Neural cell (in vitro differentiated cells): ENCODE data around the gene SERGEF. TPM values are rescaled to one million over a fixed set of nuclear protein-coding genes. Genes with fewer than 3 reads are reported as not detected.

ENCODE experiments used
- H2AFZ ChIP-seq: fragments of 200-600, 300-800 bp; sonication (generic), shearing (Covaris generic); 2 replicates; pipeline ENCODE4 v1.6.0; 2014; ENCODE audit warnings: low read depth, mild to moderate bottlenecking, antibody characterized with exemption, low read length, moderate library complexity
- H3F3A ChIP-seq: fragments of 200-600 bp; shearing (Covaris generic); 2 replicates; pipeline ENCODE4 v1.6.1; 2016; ENCODE audit warnings: mild to moderate bottlenecking, moderate library complexity, mixed read lengths, antibody characterized with exemption, low read length; ENCODE audit not compliant: insufficient read depth, poor library complexity, severe bottlenecking
- H3K27ac ChIP-seq: fragments of 200-600, 300-800 bp; sonication (generic), shearing (Covaris generic); 2 replicates; pipeline ENCODE4 v1.5.1; 2014; ENCODE audit warnings: mild to moderate bottlenecking, low read length, moderate library complexity
- H3K27me3 ChIP-seq: fragments of 300-800, 200-600 bp; sonication (generic), shearing (Covaris generic); 2 replicates; pipeline ENCODE4 v1.6.0; 2014; ENCODE audit warnings: mild to moderate bottlenecking, low read depth, low read length, moderate library complexity; ENCODE audit not compliant: insufficient read depth
- H3K36me3 ChIP-seq: fragments of 300-800, 200-600 bp; sonication (generic), shearing (Covaris generic); 2 replicates; pipeline ENCODE4 v1.5.1; 2014; ENCODE audit warnings: mild to moderate bottlenecking, antibody characterized with exemption, low read length, moderate library complexity; ENCODE audit not compliant: insufficient read depth
- H3K4me2 ChIP-seq: fragments of 300-800, 200-600 bp; sonication (generic), shearing (Covaris generic); 2 replicates; pipeline ENCODE4 v1.6.0; 2014; ENCODE audit warnings: mild to moderate bottlenecking, low read length
- H3K4me3 ChIP-seq: fragments of 300-800, 200-600 bp; sonication (generic), shearing (Covaris generic); 2 replicates; pipeline ENCODE4 v1.5.1; 2014; ENCODE audit warnings: mild to moderate bottlenecking, low read length, moderate library complexity
- H3K79me2 ChIP-seq: fragments of 200-600 bp; shearing (Covaris generic); replicated peaks from 2 replicates; pipeline ENCODE4 v1.6.0; 2014; ENCODE audit warnings: mild to moderate bottlenecking, low read length, moderate library complexity; ENCODE audit not compliant: insufficient read depth
- H3K9ac ChIP-seq: fragments of 300-800, 200-600 bp; sonication (generic), shearing (Covaris generic); 2 replicates; pipeline ENCODE4 v1.6.1; 2016; ENCODE audit warnings: mild to moderate bottlenecking, low read length, mixed read lengths
- H3K9me2 ChIP-seq: fragments of 200-600 bp; shearing (Covaris generic); 2 replicates; pipeline ENCODE4 v1.6.1; 2016; ENCODE audit warnings: mild to moderate bottlenecking, low read length, mixed read lengths; ENCODE audit not compliant: insufficient read depth
- H3K9me3 ChIP-seq: fragments of 200-600, 300-800 bp; sonication (generic), shearing (Covaris generic); 2 replicates; pipeline ENCODE4 v1.6.1; 2016; ENCODE audit warnings: mild to moderate bottlenecking, mixed run types, low read length, moderate library complexity, mixed read lengths
- H4K20me1 ChIP-seq: fragments of 200-600 bp; shearing (Covaris generic); 2 replicates; pipeline ENCODE4 v1.6.1; 2016; ENCODE audit warnings: mild to moderate bottlenecking, mixed run types; ENCODE audit not compliant: insufficient read depth
- EP300 ChIP-seq: fragments of 450-650 bp; conservative IDR thresholded peaks from 2 replicates; pipeline ENCODE4 v1.6.1; 2014; ENCODE audit warnings: antibody characterized with exemption, mild to moderate bottlenecking, moderate library complexity; ENCODE audit not compliant: poor library complexity, severe bottlenecking
- EZH2 ChIP-seq: fragments of 200-600, 300-800 bp; shearing (Covaris generic), sonication (generic); IDR thresholded peaks from 2 replicates; pipeline ENCODE4 v1.6.1; 2014; ENCODE audit warnings: antibody characterized with exemption, low read length, borderline replicate concordance, mild to moderate bottlenecking; ENCODE audit not compliant: insufficient read depth, poor library complexity, severe bottlenecking
- MXI1 ChIP-seq: fragments of 450-650 bp; conservative IDR thresholded peaks from 2 replicates; pipeline ENCODE4 v1.6.1; 2014; ENCODE audit warnings: antibody characterized with exemption, mild to moderate bottlenecking; ENCODE audit not compliant: poor library complexity, severe bottlenecking
- POLR2AphosphoS5 ChIP-seq: IDR thresholded peaks from 2 replicates; pipeline ENCODE4 v1.6.1; 2012
- RAD21 ChIP-seq: fragments of 450-650 bp; conservative IDR thresholded peaks from 2 replicates; pipeline ENCODE4 v1.6.1; 2014; ENCODE audit warnings: antibody characterized with exemption, mild to moderate bottlenecking, moderate library complexity
- SMC3 ChIP-seq: fragments of 450-650 bp; conservative IDR thresholded peaks from 2 replicates; pipeline ENCODE4 v1.6.1; 2014; ENCODE audit warnings: antibody characterized with exemption, mild to moderate bottlenecking, moderate library complexity; ENCODE audit not compliant: poor library complexity
- TAF1 ChIP-seq: IDR thresholded peaks from 2 replicates; pipeline ENCODE4 v1.6.1; 2012; ENCODE audit warnings: low read depth
- polyA plus RNA-seq: library from polyadenylated mRNA; depleted of rRNA; stranded (reverse); fragments of >200 nt; gene quantifications from 2 replicates; pipeline ENCODE4 v1.2.3, GENCODE V29; 2014
- TF ChIP-seq, protein P1 (sequence below): IDR thresholded peaks from 2 replicates; pipeline ENCODE4 v1.6.1; 2012; ENCODE audit warnings: borderline replicate concordance
- TF ChIP-seq, protein P2 (sequence below): fragments of 450-650 bp; IDR thresholded peaks from 2 replicates; pipeline ENCODE4 v1.5.1; 2014; ENCODE audit warnings: antibody characterized with exemption, mild to moderate bottlenecking, moderate library complexity; ENCODE audit not compliant: poor library complexity, severe bottlenecking

The SERGEF gene
- polyA plus RNA-seq, 1 donor from 2014 or later, result 49.6 TPM

DNA sequence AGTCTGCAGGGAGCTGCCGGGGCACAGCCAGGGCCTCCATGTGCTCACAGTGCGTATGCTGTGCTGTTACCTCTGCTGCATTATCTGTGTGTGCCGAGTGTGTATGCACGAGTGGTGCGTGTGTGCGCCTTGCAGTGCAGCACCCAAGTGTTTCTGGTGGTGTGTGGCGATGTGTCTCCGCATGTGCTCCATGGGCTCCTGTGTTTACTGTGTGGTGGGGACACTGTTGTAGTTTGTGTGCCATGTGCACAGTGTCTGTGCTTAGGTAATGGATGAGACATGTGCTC is 246.8 kb downstream of the SERGEF start:
- no peaks in the 10 kb centered on the region for H3K27me3 ChIP-seq

DNA sequence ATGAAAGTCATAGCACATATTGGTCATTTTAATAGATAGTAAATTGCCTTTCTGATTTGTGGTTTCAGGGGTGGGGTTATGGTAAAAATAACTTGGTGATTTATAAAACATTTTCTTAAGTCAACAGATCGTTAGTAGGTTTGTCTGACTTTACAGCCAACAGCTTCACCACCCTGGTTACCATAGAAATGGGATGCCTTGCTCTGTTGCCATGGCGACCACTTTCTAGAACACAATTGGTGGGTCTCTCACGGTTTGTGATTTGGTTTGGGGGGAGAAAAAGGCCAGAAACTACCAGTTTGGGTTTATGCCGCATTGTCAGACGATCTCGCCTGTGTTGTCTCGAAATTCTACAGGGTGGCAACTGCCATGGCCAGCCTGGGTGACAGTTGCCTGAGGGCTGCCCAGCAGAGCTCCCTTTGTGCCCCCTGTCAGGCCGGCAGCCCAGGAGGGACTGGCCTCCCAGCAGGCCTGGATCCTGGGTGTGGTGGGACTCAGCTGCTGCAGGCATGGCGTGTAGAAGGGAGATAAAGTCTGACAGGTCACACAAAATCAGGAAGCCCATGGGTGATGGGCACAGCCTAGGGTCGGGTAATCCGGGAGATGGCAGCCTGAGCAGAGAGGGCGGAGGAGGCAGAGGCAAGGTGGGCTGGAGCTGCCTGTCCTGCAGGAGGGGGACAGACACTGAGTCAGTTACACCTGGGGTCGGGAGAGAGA is 247.3 kb downstream of the SERGEF start:
- peak overlapping the region; percentile 83 for H3K27ac ChIP-seq

More for the DNA sequence above, 246.8 kb downstream of the SERGEF start:
- H3K4me3 ChIP-seq, result peak overlapping the region; percentile 63
- no peaks in the 10 kb centered on the region for H3K9me2 ChIP-seq
- H3K79me2 ChIP-seq, result peaks cover 22% of the 10 kb centered on the region
- peak overlapping the region; percentile 83 for H3K27ac ChIP-seq
- H3K4me2 ChIP-seq, result peak overlapping the region; percentile 93
- no peaks in the 10 kb centered on the region for H4K20me1 ChIP-seq
- H3K36me3 ChIP-seq, result no peaks in the 10 kb centered on the region
- H2AFZ ChIP-seq, result no peak overlapping the region
- peak overlapping the region; percentile 68 for H3K9ac ChIP-seq
- TF ChIP-seq EZH2, result no peak
- TF ChIP-seq EP300, result no peak
- TF ChIP-seq, protein P1, sequence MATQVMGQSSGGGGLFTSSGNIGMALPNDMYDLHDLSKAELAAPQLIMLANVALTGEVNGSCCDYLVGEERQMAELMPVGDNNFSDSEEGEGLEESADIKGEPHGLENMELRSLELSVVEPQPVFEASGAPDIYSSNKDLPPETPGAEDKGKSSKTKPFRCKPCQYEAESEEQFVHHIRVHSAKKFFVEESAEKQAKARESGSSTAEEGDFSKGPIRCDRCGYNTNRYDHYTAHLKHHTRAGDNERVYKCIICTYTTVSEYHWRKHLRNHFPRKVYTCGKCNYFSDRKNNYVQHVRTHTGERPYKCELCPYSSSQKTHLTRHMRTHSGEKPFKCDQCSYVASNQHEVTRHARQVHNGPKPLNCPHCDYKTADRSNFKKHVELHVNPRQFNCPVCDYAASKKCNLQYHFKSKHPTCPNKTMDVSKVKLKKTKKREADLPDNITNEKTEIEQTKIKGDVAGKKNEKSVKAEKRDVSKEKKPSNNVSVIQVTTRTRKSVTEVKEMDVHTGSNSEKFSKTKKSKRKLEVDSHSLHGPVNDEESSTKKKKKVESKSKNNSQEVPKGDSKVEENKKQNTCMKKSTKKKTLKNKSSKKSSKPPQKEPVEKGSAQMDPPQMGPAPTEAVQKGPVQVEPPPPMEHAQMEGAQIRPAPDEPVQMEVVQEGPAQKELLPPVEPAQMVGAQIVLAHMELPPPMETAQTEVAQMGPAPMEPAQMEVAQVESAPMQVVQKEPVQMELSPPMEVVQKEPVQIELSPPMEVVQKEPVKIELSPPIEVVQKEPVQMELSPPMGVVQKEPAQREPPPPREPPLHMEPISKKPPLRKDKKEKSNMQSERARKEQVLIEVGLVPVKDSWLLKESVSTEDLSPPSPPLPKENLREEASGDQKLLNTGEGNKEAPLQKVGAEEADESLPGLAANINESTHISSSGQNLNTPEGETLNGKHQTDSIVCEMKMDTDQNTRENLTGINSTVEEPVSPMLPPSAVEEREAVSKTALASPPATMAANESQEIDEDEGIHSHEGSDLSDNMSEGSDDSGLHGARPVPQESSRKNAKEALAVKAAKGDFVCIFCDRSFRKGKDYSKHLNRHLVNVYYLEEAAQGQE, result no peak
- TF ChIP-seq MXI1, result peak; percentile 22
- no peaks in the 10 kb centered on the region for H3F3A ChIP-seq
- H3K9me3 ChIP-seq, result no peaks in the 10 kb centered on the region

More for the DNA sequence above, 247.3 kb downstream of the SERGEF start:
- TF ChIP-seq, protein P1, result no peak
- TF ChIP-seq RAD21 (no peak), TAF1 (no peak), MXI1 (no peak), SMC3 (peak; percentile 18), EZH2 (no peak), EP300 (peak; percentile 42), POLR2AphosphoS5 (peak; percentile 6)
- TF ChIP-seq, protein P2, sequence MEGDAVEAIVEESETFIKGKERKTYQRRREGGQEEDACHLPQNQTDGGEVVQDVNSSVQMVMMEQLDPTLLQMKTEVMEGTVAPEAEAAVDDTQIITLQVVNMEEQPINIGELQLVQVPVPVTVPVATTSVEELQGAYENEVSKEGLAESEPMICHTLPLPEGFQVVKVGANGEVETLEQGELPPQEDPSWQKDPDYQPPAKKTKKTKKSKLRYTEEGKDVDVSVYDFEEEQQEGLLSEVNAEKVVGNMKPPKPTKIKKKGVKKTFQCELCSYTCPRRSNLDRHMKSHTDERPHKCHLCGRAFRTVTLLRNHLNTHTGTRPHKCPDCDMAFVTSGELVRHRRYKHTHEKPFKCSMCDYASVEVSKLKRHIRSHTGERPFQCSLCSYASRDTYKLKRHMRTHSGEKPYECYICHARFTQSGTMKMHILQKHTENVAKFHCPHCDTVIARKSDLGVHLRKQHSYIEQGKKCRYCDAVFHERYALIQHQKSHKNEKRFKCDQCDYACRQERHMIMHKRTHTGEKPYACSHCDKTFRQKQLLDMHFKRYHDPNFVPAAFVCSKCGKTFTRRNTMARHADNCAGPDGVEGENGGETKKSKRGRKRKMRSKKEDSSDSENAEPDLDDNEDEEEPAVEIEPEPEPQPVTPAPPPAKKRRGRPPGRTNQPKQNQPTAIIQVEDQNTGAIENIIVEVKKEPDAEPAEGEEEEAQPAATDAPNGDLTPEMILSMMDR, result no peak
- Histone ChIP-seq H3F3A (no peaks in the 10 kb centered on the region), H2AFZ (peak overlapping the region; percentile 29), H4K20me1 (no peaks in the 10 kb centered on the region), H3K36me3 (no peaks in the 10 kb centered on the region), H3K9me2 (no peaks in the 10 kb centered on the region), H3K79me2 (peaks cover 22% of the 10 kb centered on the region), H3K9me3 (no peaks in the 10 kb centered on the region), H3K9ac (peak overlapping the region; percentile 68), H3K27me3 (no peaks in the 10 kb centered on the region), H3K4me3 (peak overlapping the region; percentile 63), H3K4me2 (peak overlapping the region; percentile 93)
